Omental fat pad (tissue), 4 donors: ENCODE data around the gene DCUN1D5. TPM values are rescaled to one million over a fixed set of nuclear protein-coding genes. Genes with fewer than 3 reads are reported as not detected.

Experiments used
- ATAC-seq: fragments of 150-250 bp; one replicate; pipeline ENCODE4 v1.9.1; 2016; ENCODE audit warnings: mild to moderate bottlenecking, moderate library complexity; ENCODE audit not compliant: low FRiP score
- DNase-seq: peaks from one replicate; pipeline ENCODE4 v3.0.0-alpha.2; 2019; ENCODE audit warnings: low spot score
- total RNA-seq, 4 donors: library from RNA; depleted of rRNA; stranded (reverse); fragments of >200 nt; gene quantifications; one replicate each; pipeline ENCODE4 v1.1.0, GENCODE V29; 2016
- TF ChIP-seq, protein P1 (sequence below), 3 donors: fragments of 450-650 bp; IDR thresholded peaks; one replicate each; pipeline ENCODE4 v1.5.1; 2016 to 2017; ENCODE audit warnings: antibody characterized with exemption in 3 of 3, mild to moderate bottlenecking in 3 of 3, moderate library complexity in 2 of 3

The DCUN1D5 gene
- total RNA-seq, 4 donors from 2014 or later = 26.6 to 54.9 (median 38.1) TPM

DNA sequence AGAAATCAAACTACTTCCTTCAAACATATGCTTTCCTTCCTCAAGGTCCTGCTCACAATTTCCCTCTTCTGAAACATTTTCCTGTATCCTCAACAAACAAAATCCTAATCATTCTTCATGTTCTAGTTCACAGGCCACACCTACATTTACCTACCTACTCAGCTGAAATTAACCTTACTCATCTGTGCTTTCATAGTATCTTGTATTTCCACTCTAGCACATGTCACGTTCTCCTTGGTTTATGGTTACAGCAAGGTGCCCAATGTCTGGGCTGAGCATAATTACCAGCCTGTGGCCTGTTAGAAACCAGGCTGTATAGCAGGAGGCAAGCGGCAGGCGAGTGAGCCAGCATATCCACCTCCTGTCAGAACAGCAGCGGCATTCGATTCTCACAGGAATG lies 13.2 kb downstream of the DCUN1D5 start:
- DNase-seq = no peak
- TF ChIP-seq, protein P1, sequence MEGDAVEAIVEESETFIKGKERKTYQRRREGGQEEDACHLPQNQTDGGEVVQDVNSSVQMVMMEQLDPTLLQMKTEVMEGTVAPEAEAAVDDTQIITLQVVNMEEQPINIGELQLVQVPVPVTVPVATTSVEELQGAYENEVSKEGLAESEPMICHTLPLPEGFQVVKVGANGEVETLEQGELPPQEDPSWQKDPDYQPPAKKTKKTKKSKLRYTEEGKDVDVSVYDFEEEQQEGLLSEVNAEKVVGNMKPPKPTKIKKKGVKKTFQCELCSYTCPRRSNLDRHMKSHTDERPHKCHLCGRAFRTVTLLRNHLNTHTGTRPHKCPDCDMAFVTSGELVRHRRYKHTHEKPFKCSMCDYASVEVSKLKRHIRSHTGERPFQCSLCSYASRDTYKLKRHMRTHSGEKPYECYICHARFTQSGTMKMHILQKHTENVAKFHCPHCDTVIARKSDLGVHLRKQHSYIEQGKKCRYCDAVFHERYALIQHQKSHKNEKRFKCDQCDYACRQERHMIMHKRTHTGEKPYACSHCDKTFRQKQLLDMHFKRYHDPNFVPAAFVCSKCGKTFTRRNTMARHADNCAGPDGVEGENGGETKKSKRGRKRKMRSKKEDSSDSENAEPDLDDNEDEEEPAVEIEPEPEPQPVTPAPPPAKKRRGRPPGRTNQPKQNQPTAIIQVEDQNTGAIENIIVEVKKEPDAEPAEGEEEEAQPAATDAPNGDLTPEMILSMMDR (IDR thresholded peaks at IDR 0.05) = no peak
- no peak for ATAC-seq

GRCh38 chr11:103077554-103077953 lies 14.4 kb downstream of the DCUN1D5 start:
- ATAC-seq (no peak), DNase-seq (no peak)
- TF ChIP-seq, protein P1 (IDR thresholded peaks at IDR 0.05) = no peak

DNA sequence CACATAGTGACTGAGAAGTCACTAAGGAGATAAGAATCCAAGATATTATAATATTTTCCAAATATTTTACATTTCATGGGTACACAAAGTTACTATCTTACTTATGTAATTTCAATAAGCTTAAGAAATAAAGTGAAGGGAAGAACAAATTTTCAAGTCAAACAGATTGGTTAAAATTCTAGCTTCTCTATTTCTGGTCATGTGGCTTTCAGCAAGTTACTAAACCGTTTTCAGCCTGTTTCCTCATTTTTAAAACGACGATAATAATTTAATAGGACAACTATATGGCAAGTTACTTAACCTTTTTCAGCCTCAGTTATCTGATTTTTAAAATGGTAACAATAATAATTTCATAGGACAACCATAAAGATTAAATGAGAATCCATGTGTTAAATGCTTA lies 15.6 kb downstream of the DCUN1D5 start:
- DNase-seq (no peak), ATAC-seq (no peak)
- TF ChIP-seq, protein P1 (IDR thresholded peaks at IDR 0.05) = no peak

GRCh38 chr11:103071008-103071407 lies 21.0 kb downstream of the DCUN1D5 start:
- DNase-seq = no peak
- no peak for ATAC-seq
- TF ChIP-seq, protein P1 (IDR thresholded peaks at IDR 0.05) = no peak

- TF ChIP-seq, protein P1 (IDR thresholded peaks at IDR 0.05) = no peak
- DNase-seq = no peak
- ATAC-seq = no peak
Observed at GRCh38 chr11:103070142-103070541, 21.8 kb downstream of the DCUN1D5 start.

DNA sequence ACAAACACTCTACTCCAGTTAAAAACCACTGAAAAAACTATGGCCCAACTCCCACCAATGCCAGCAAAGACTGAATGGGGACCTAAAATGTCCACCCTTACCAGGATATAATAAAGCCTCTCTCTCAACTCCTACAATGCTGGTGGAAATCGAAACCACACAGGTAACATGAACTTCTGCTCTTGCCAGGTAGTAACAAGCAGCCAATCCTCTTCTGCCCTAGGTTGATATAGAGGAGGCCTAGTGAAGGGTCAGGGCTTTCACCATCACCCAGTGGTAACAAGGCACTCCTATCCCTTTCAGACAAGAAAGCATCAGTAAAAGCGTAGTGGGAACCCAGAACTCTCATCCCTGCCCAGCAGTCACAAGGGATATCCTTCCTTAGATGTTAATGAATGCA lies 22.6 kb downstream of the DCUN1D5 start:
- DNase-seq = no peak
- TF ChIP-seq, protein P1 (IDR thresholded peaks at IDR 0.05) = no peak
- no peak for ATAC-seq

DNA sequence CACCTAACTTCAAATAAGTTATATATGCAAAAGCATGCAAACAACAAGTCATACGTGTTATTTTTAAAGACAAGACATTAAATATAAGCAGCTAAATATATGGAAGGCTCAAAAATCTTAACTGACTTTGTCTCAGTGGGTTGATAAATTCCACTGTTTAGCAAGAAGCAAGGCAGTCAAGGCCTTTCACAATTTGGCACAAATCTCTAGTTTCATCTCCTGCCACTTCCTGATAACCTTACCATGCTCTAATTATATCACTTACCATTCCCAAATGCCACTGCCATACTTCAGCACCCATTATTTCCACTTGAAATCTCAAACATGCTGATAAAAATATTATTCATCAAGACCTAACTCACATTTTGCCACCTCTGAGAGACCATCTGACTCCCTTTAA lies 24.8 kb downstream of the DCUN1D5 start:
- no peak for DNase-seq
- ATAC-seq = no peak
- TF ChIP-seq, protein P1 (IDR thresholded peaks at IDR 0.05) = no peak
